PFSK-1 (cell line): ENCODE measurements around the gene HGFAC.

ENCODE experiments used
- POLR2AphosphoS5 ChIP-seq: IDR thresholded peaks from 2 replicates; pipeline ENCODE4 v1.6.1; 2012; ENCODE audit warnings: low read depth, mild to moderate bottlenecking, control low read depth, low read length, moderate library complexity
- REST ChIP-seq, 2 experiments: IDR thresholded peaks; 2 replicates each; pipeline versions ENCODE4 v1.6.1 to v1.8.0; 2011 to 2012; ENCODE audit warnings: low read depth in 2 of 2, low read length in 2 of 2, control low read depth in 1 of 2, inconsistent platforms in 1 of 2, mild to moderate bottlenecking in 1 of 2, moderate library complexity in 1 of 2; ENCODE audit not compliant: insufficient read depth in 1 of 2
- SIN3A ChIP-seq: IDR thresholded peaks from 2 replicates; pipeline ENCODE4 v1.6.1; 2012; ENCODE audit warnings: mild to moderate bottlenecking, low read length, moderate library complexity, borderline replicate concordance; ENCODE audit not compliant: insufficient read depth

GRCh38 chr4:3424522-3425095, 17.2 kb upstream of the HGFAC start:
- no peak for TF ChIP-seq REST (IDR thresholded peaks at IDR 0.05; ENCODE audit: insufficient read depth in 1 of 2, low read depth in 2 of 2, low read length in 2 of 2)
- no peak for TF ChIP-seq POLR2AphosphoS5
- TF ChIP-seq SIN3A = no peak
